ENCODE data around the gene CITED1.
"Not testable (repeated sequence)": the region's sequence is repeated elsewhere in the genome, so short reads cannot be mapped to it uniquely, and the experiment has no call there.

Gene CITED1, protein sequence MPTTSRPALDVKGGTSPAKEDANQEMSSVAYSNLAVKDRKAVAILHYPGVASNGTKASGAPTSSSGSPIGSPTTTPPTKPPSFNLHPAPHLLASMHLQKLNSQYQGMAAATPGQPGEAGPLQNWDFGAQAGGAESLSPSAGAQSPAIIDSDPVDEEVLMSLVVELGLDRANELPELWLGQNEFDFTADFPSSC

GRCh38 chrX:72305286-72306084 lies at the start of gene CITED1:
Gene CITED1, minus strand, starts transcription at chrX:72305914. Its CDS starts 3,045 bp downstream, at chrX:72302869.
- no peak for DNase-seq

DNA sequence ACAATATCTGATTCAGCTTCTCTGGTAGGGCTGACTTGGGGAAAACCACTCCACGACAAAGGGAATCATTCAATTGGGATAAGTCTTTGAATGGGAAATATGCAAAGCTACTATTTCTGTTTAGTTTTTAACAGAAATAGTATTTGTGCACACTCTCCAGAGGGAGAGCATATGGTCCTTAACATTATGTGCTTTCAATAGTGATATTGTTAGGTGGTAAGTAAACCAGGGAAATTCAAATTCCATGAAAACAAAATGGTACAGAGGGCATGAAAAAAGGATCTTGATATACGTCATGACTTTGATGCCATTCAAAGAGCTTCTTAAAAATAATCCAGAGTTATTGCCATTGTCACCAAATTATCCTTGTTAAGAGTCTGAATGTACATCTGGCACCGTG lies 47.1 kb upstream of the CITED1 start:
- DNase-seq, result no peak

DNA sequence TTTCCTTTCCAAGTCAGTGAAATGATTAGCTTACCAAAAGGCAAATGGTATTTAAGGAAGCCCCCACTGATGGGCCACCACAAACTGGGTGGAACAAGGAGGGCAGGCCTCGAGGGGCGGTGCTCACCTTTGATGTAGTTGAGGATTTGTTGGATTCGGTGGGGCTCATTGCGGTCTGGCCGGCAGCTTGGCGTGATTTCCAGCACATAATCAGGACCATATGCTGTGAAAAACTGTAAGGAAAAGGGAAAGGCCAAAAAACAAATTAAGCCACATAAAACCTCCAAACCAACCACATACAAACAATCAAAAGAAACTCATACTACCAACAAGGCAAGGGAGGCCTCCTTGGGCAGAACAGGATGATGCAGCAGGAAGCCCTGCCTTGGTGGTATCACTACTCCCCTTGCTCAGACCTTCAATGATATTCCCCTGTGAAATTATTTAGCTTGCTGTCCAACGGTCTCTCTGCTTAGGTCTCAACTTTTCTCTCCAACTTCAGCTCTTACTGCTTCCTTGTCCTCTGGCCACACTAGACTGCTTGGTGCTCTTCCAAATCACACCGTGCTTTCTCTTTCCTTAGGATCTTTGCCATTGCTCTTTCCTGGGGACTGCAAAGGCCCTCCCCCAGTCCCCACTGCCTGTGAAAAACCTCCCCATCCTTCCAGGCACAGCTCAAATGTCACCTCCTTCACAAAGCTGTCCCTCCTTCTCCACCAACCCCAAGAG lies 46.1 kb upstream of the CITED1 start:
- no peak for DNase-seq

- no peak for DNase-seq
Measured at GRCh38 chrX:72349190-72349589, 43.5 kb upstream of the CITED1 start.

- no peak for DNase-seq
Measured at GRCh38 chrX:72348247-72348979, 42.7 kb upstream of the CITED1 start.

DNA sequence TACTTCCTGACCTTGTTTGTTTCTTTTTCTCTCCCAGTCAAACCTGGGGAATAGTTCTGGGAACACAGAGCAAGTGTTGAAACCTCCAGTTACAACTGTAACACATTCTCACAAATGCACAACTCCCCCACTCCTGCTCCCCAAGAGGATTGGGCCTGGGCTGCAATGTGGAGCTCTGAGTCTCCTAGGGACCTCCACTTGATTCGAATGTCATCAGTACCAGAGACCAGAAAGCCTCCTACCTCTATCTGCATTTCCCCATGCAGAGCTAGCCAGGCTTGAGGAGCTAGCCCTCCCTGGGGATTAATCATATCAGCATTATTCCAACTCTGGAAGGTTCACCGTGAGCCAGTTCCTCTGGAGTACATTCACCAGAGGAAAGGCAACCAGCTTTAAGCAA lies 41.7 kb upstream of the CITED1 start:
- no peak for DNase-seq

DNA sequence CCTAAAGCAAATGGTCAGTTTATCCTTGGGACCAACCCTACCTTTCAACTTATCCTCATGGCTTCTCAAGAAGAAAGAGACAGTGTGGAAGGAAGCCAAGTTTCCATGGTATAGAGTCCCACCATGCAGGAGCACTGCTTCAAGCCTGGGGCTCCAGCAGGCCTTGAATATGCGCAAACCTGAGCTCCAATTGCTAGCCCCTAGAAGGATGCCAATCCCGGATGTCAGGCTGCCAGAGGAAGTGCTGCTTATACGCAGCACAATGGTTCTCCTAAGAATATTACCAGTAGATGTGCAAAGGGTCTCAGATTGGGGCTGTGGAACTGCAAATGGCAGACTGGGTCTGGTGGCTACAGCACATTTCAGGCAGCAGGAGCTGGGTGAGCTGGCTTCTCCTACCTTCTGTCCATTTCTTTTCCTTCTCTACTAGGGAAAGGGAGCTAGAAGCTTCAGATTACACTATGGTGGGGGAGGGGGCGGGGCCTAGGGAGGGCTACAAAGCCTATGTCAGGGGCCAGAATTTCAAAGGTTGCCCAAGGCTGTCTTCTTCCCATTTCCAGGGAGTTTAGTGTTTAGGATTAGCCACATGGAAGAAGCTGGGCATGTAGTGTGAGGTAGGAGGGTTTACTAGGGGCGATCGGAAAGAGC lies 40.7 kb upstream of the CITED1 start:
- no peak for DNase-seq

- DNase-seq, result no peak
Measured at GRCh38 chrX:72340626-72341025, 34.9 kb upstream of the CITED1 start.

DNA sequence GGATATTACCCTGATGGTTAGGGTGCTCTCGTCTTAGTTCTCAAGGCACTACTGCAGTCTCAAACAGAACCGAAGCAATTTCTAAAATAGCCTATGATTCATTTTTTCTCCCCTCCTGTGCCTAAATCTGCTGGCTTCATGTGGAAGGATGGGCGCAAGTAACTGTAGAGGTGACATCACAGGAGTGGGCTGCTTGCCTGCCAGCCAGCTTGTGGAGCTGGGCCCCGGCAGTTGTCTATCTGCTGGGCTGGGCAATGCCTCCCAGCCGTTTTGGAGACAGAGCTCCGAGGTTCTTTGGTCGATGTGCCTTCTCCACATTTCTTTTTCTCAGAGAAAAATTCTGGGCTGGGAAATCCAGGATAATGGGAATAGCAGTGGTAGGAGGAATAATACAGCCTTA lies 34.3 kb upstream of the CITED1 start:
- DNase-seq, result no peak

DNA sequence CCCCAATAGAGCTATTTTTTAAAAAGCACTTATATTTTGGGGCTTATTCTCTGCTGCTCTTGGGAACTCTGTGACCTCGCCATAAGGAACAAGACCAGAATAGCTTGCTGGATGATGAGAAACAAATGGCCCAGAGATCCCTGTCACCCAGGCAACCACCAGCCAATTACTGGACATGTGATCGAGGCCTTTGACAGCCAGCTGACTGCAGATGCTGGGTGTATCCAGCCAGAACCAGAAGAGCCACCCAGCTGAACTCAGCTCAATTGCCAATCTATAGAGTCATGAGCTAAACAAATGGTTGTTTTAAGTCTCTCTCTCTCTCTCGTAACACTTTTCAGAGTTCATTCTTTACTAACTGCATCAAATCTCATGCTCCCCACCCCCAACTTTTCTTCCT lies 24.4 kb upstream of the CITED1 start:
- peak; percentile 45 for DNase-seq

- no peak for DNase-seq
Measured at GRCh38 chrX:72326605-72327300, 21.0 kb upstream of the CITED1 start.

- not testable (repeated sequence) for DNase-seq
Measured at GRCh38 chrX:72319651-72320050, 13.9 kb upstream of the CITED1 start.

DNA sequence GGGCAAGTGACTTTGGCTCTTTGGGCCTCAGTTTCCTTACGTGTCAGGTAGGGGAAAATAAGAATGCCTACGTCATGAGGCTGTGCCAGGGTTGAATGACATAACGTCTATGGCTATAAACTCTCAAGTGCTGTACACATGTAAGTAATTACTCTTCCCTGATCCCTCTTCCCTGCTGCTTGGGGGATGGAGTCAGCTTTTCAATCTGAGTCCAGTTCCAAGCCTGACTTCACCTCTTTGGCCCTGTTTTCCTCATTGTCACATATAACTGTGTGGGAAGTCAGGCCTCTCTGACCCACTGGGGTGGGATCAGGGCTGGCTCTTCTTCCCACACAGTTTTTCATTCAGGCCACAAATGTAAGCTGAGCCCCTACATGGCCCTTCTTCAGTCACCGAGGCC lies 11.4 kb upstream of the CITED1 start:
- no peak for DNase-seq

DNA sequence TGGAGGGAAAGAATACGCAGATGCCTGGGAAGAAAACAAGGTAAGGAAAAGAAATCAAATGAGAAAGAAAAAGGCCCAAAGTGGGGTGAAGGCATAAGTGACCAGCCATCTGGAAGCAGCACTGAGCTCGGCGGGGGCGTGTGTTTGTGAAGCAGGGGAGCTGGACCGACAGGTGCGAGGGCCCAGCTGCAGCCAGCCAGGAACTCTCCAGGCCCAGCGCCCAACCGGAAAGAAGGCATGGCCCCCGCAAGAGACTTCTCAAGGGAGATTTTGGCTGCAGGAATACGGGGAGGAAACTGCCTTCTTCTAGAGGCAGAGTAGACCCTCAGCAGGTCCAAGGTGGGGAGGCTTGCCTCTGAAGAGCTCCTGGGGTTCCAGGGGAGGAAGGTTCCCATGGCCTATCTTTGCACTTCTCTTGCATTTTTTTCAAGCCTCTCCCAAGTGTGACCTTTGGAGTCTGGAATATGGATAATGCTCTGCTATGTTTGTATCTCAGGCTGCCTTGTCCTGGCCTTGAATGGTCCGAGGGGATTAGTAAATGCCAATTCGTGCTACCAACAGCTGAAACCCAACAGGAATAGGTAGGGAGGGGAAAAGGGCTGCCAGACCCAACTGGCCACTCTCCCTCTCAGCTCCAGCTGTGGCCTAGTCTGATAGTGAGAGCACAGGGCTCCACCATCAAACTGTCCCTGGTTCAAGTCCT lies 10.8 kb upstream of the CITED1 start:
- DNase-seq, result no peak

- DNase-seq, result no peak
Measured at GRCh38 chrX:72314881-72315280, 9.2 kb upstream of the CITED1 start.

DNA sequence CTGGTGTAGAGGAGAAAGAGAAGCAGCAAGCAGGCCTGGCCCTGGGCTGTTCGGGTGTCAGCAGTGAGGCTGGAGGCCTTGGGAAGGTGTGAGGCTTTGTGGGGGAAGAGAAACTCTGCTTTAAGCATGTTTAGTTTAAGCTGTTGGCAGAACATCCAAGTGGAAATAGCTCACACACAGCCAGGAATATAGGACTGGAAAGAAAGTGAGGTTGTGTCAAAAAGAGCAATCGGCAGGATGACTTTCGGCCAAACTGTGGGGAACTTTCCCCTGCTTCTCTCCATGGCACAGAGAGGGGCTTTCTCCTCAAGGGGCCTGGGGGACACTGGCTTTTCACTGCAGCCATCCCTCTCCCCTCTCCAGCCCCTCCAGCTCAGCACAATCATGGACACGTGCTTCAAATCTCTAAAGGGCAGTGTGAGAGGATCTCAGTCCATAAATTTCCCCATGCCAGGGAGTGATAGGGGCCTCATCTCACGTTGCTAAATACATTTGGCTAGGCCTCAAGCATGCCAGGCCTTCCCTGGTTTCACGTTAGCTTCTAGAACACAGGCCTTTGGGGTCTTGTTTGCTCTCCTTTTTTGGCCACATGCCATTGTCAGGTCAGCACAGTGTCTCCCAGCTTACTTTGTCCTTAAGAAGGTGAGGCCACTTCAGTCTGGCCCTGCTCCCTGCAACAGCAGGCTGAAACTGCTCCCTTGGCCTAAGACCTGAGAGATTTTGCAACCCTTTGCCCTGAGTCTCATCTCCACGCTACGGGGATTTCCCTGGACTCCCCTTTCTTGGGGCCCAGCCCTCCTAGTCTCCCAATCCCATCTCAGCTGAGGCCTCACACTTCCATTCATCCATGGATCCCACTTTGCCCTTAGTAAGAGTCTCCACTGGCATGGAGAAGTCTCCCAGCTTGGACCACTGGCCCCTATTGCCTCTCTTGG lies 8.3 kb upstream of the CITED1 start:
- DNase-seq, result no peak

DNA sequence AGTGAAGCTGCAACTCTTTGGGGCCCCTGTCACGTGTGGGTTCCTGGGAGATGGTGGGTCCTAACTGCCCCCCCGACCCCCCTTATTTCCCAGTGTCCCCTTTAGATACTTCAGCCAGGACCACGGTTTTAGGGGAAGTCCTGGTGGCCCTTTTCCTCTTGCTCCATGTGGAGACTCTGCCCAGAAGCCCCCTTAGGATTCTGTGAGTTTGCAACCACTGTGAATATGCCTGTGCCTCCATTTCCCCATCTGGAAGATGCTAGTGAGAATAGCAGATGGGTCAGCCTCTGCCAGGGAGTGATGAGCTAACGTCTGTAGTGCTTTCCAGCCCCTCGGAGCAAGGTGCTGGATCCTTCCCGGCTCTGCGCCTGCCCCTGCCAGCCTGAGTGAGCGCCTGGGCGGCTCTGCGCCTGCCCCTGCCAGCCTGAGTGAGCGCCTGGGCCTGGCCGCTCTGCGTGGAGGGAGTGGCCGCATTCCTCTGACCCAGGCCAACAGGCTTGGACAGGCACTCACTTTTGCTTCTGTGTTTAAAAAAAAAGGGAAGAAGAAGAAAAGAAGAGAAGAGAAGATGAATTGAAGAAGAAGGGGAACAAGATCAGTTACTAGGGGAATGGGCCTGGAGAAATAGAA lies 6.7 kb upstream of the CITED1 start:
- no peak for DNase-seq

- no peak for DNase-seq
Measured at GRCh38 chrX:72309297-72310071, 3.8 kb upstream of the CITED1 start.

Measured in NCI-H1105 treated with DMSO at 0.1 percent for 48 hours (cell line).